ENCODE measurements around the gene MAGEB10. TPM values are rescaled to one million over a fixed set of nuclear protein-coding genes. Genes with fewer than 3 reads are reported as not detected.
"Not testable (repeated sequence)": the region's sequence is repeated elsewhere in the genome, so short reads cannot be mapped to it uniquely, and the experiment has no call there.

The MAGEB10 gene, protein sequence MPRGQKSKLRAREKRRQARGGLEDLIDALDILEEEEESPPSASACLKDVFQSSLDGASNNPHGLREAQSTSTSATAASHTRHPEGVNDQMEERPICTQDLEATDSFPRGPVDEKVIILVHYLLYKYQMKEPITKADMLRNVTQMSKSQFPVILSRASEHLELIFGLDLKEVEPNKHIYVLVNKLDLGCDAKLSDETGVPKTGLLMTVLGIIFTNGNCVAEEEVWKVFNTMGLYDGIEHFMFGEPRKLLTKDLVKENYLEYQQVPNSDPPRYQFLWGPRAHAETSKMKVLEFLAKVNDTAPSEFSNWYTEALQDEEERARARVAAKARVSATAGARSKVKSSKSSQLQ
- polyA plus RNA-seq (2014; cell fraction: cytosol; rRNA removed), result not detected in 2 replicates
- not detected in 2 replicates for polyA plus RNA-seq (2014; cell fraction: nucleus; rRNA removed)

DNA sequence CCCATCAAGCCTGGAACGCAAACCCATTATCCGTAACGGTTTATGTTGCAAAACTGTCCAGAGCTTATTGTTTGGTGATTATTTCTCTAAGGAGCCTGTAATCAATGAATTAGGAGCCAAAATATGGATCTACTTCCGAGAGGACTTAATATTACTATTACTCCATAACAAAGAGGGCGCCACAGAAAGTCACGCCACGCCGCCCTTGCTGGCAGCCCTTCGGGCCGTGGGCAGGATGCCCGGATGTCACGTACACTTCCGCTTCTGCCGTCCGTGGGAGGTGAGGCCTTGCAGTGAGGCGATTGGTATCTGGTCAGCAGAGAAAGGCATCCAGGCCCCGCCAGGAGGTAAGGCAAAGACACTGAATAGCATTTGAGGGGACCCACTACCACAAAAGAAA lies at the start of gene MAGEB10:
Gene MAGEB10 (plus strand): TSS at position 301 of the 400 bp plus-strand sequence. CDS start 13,317 bp downstream, outside the sequence.
- no peak for DNase-seq (ENCODE audit: low spot score)

DNA sequence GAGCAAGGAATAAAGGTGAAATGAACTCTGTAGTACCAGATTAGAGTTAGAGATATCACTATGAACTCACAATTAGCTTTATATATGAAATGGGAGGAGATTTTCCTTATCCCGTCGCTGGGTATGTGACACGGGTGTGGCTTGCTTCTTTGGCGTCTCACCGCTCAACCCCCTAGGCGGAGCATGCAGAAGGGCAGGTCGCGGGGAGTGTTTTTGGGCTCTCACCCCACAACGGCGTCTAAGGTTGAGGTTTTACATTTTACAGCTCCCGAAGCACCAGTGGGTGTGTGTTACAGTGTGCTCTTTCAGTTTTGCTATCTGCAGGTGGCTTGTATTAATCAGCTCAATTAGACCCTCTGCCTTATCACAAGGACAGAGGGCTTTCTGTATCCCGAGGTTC lies 42.1 kb upstream of the MAGEB10 start:
- DNase-seq (ENCODE audit: low spot score), result no peak

DNA sequence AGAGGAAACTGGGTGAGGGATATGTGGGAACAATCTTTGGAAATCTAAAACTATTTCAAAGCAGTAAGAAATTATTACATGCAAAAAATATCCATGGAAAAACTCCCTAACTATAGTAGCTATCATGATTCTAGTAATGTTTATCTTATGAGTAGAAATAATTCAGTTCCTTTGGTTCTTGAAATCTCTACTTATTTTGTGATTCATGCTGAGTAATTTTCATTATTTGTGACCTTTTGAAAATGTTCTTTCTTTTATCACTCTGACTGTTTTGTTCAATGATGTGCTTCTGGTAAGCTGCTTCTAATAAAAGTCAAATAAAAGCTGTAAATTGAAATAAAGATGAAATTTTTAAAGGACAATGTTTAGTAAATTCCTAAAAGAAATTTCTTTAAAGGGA lies 40.4 kb upstream of the MAGEB10 start:
- DNase-seq (ENCODE audit: low spot score), result no peak

DNA sequence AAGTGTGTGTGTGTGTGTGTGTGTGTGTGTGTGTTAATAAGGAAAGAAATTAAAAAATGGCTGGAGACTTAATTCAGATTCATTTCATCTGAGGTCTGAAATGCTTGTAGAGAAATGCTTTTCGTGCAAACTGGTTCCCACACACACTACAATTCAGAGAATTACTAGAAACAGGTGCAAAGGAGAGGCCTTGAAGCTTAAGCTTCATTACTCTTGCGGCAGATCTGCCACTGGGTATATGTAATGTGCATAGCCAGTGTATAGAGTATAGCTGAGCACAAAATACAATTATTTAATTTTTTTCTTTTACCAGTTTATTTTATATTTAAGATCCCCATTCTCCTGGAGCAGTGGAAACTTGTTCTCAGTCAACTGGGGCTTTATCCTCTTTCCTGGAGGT lies 31.8 kb upstream of the MAGEB10 start:
- DNase-seq (ENCODE audit: low spot score), result no peak

DNA sequence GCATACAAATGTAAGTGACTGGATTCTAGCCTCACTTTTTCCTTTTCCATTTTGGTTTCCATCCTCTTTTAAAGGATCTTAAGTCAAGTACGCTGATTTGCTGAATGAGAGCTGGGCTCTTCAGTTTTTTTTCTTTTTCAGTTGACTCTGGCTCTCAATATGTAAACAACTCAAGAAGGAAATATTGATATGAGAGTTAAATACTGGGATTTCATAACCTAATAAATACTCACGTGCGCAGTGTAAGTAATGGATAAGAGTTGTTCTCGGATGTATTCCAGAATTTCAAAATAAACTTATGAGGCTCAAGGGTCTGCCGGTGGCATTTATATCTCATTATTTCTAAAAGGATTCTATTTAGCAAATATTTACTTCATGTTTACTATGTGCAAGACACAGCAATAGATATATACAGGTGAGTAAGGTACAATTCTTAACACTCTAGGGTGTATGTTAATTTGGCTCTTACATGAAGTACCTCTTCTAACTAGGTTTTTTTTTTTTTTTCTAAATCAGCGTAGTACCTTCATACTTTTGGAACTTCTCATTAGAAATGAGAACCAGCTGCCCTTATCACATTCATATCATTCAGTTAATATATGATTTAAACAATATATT lies 11.0 kb upstream of the MAGEB10 start:
- no peak for DNase-seq (ENCODE audit: low spot score)

DNA sequence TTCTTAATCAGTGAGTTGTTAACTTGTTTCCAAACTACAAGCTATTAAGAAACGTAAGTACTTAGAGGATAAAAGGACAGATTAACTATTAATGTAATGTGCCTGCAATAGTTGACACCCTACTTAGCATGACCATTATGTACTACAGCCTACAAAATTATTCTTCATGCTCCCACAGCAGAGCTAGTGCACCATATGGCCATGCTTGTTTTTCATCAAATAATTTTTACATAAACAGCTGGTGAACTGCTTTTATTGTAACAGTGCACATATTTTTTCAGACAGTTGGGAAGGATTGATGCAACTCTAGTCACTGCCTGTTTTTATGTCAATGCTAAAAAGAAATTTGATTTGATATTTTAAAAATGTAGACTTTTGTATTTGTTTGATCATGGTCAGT lies 10.2 kb upstream of the MAGEB10 start:
- no peak for DNase-seq (ENCODE audit: low spot score)

DNA sequence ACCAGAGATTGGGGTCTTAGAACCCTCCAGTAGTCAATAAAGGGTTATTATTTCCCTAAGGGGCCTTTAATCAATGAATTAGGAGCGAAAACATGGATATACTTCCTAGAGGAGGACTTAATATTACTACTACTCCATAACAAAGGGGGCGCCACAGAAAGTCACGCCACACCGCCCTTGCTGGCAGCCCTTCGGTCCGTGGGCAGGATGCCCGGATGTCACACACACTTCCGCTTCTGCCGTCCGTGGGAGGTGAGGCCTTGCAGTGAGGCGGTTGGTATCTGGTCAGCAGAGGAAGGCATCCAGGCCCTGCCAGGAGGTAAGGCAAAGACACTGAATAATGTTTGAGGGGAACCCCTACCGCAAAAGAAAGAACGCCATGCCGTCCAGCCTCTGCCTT lies 436 bp downstream of the MAGEB10 start:
- no peak for DNase-seq (ENCODE audit: low spot score)

DNA sequence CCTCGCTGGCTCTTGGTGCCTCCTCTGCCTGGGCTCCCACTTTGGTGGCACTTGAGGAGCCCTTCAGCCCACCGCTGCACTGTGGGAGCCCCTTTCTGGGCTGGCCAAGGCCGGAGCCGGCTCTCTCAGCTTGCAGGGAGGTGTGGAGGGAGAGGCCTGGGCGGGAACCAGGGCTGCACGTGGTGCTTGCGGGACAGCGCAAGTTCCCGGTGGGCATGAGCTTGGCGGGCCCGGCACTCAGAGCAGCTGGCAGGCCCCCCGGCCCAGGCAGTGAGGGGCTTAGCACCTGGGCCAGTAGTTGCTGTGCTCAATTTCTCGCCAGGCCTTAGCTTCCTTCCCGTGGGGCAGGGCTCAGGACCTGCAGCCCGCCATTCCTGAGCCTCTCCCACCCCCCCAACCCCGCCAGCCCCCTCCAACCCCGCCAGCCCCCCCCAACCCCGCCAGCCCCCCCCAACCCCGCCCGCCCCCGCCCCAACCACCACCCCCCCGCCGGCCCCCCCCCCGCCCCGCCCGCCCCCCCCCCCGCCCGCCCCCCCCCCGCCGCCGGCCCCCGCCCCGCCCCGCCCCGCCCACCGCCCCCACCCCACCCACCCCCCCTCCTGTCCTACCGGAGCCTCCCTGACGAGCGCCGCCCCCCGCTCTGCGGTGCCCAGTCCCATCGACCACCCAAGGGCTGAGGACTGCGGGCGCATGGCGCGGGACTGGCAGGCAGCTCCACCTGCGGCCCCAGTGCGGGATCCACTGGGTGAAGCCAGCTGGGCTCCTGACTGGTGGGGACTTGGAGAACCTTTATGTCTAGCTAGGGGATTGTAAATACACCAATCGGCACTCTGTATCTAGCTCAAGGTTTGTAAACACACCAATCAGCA lies 1.4 kb downstream of the MAGEB10 start:
- DNase-seq (ENCODE audit: low spot score), result not testable (repeated sequence)

DNA sequence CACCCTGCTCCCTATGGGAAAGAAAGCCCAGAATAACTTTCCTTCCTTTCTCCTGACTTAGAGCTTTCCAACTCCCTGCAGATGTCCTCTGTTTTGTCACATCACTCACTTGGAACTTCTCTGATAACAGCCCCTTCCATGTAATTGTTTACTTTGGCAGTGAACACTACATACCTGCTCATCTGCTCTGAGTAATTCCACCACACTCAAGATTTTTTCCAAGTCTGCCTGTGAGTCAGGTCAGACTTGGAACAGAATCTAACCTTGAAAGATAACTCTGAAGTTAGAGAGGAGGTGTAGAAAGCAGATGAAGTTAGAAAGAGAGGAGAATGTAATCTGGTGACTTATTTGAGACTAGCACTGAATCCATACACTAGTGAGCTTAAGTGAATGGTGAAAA lies 7.4 kb downstream of the MAGEB10 start:
- no peak for DNase-seq (ENCODE audit: low spot score)

DNA sequence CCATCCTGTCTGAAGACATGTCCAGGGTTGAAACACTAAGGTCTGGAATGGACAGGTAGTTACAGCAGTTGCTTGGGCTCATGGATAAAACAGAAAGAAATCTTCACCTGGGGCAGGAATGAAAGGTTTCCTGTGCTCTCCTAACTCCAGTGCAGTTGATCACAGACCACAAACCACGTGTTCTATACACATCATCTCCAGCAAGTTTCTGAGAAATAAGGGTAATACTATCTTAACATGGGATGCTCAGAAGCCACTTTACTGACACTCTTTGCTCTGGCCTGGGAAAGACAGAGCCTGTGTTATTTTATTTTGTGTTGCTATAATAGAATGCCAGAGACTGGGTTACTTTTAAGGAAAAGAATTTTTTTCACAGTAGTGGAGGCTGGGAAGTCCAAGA lies 16.0 kb downstream of the MAGEB10 start:
- no peak for DNase-seq (ENCODE audit: low spot score)

DNA sequence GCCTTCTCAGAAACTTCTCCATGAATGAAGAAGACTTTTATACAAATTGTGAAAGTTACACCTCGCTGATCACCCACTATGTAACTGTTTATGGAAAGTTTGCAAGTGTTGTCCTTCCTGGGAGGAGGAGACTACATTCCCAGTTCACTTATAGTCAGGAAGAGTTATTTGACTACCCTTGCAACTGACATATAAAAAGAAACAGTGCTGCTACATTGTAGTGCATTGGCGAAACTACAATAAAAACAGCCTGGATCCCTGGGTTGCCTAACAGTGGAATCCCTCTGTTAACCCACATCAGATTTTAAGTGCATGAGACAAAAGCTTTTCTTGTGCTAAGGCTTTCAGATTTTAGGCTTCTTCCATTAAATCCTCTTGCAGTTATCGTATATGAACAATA lies 30.4 kb downstream of the MAGEB10 start:
- DNase-seq (ENCODE audit: low spot score), result no peak

DNA sequence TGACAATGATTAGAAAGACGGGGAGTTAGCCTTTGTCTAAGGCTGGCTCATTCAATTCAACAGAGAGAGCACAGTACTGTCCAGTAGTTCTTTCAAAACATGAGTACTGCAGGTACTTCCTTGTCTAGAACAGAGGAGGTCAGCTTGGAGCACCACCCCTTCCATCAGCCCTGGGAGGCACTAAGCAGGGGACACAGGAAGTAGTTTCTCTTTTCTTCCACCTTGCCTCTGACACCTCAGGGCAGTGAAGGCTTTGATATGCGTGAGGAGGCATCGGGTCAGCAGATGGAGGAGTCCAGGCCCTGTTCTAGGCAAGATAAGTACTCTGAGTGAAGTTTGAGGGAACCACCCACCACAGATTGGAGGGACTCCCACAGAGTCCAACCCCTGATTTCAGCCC lies 33.1 kb downstream of the MAGEB10 start:
- DNase-seq (ENCODE audit: low spot score), result no peak

DNA sequence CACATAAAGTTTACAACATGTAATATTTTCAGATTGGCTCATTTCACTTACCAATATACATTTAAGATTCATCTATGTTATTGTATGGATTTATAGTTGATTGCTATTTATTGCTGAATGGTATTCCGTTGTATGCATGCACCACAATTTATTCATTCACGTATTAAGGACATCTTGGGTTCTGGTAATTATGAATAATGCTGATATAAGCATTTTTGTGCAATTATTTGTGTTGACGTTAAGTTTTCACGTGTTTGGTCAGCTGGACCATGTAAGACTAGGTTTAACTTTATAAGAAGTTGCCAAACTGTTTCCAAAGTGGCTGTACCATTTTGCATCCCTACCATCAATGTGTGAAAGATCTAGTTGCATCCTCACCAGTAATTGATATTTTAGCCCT lies 35.1 kb downstream of the MAGEB10 start:
- DNase-seq (ENCODE audit: low spot score), result no peak

DNA sequence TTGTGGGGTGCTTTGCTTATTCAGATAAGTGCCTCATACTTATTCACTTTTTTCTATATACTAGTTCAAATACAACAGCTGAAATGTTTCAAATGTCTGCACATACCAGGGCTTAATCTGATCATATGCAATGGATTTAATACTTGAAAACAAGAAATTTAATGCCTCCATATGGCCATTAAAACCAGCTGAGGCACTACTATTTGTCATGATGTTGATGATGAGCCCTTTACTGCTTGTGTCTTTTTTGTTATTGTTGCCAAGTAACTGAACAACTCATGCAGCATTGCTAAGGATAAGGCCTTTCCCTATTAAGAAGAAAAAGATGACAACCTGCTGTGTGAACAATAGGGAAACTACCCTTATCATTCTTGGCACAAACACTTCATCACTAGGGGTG lies 52.5 kb downstream of the MAGEB10 start:
- no peak for DNase-seq (ENCODE audit: low spot score)

DNA sequence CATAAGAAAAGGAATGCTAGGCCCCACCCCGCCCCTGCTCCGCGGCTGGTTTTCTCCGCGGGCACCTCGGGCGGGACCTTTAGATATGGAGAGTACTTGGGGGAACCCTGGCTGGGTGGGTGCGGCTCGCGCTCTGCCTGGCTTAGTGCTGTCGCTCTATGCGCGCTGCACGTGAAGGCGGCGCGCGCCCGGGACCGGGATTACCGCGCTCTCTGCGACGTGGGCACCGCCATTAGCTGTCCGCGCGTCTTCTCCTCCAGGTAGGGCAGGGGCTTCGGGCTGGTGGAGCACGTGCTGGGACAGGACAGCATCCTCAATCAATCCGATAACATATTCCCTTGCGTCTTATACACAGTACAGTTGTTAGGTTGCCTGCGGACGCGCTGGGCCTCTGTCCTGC lies 56.0 kb downstream of the MAGEB10 start:
- DNase-seq (ENCODE audit: low spot score), result no peak
